A549 (cell line): ENCODE measurements around the gene JMJD8.

Source experiments
- CHD4 ChIP-seq: fragments of 200-600 bp; sonication (generic); IDR thresholded peaks from 2 replicates; pipeline ENCODE4 v1.6.1; 2016; ENCODE audit warnings: antibody characterized with exemption, mild to moderate bottlenecking, borderline replicate concordance
- CTCF ChIP-seq: fragments of >200 bp; sonication (Bioruptor Twin); formaldehyde crosslinking; IDR thresholded peaks from 3 replicates; pipeline ENCODE4 v1.5.1; 2016
- ESRRA ChIP-seq: fragments of 150-350 bp; IDR thresholded peaks from 2 replicates; pipeline ENCODE4 v1.6.1; 2014; ENCODE audit warnings: mild to moderate bottlenecking, low read length, borderline replicate concordance
- JUN ChIP-seq, 2 experiments: fragments of >200 bp; sonication (Bioruptor Twin); formaldehyde crosslinking; IDR thresholded peaks; 2 replicates in 1 of 2; 3 replicates in 1 of 2; pipeline ENCODE4 v1.6.1; 2016 to 2017
- POLR2A ChIP-seq: IDR thresholded peaks from 2 replicates; pipeline ENCODE4 v1.6.1; 2012; ENCODE audit warnings: mild to moderate bottlenecking, low read length
- REST ChIP-seq: fragments of 200-600 bp; sonication (generic); IDR thresholded peaks from 2 replicates; pipeline ENCODE4 v1.6.1; 2016; ENCODE audit warnings: antibody characterized with exemption, mild to moderate bottlenecking, moderate library complexity
- RNF2 ChIP-seq: fragments of 200-600 bp; sonication (generic); IDR thresholded peaks from 2 replicates; pipeline ENCODE4 v1.6.1; 2016; ENCODE audit warnings: low read depth, mild to moderate bottlenecking, antibody characterized with exemption, moderate library complexity, borderline replicate concordance

- TF ChIP-seq POLR2A (no peak), REST (no peak), CHD4 (no peak), RNF2 (no peak), JUN (IDR thresholded peaks at IDR 0.05) (no peak), CTCF (no peak), ESRRA (no peak)
Measured at GRCh38 chr16:640614-641013, 43.5 kb downstream of the JMJD8 start.
